Esophagus squamous epithelium (tissue), 4 donors: ENCODE results near the gene NMBR.

Source experiments
- POLR2A ChIP-seq, 4 donors: fragments of 450-650 bp; IDR thresholded peaks; one replicate each; pipeline ENCODE4 v1.6.1; 2017; ENCODE audit warnings: antibody characterized with exemption in 4 of 4, mild to moderate bottlenecking in 4 of 4, moderate library complexity in 3 of 4
- TF ChIP-seq, protein P1 (sequence below), 6 experiments: fragments of 450-650 bp in 4 of 6; fragments of 200-600 bp in 2 of 6; sonication (generic) in 2 of 6; IDR thresholded peaks; one replicate each; pipeline ENCODE4 v1.5.1; 2016 to 2019; ENCODE audit warnings: antibody characterized with exemption in 6 of 6, mild to moderate bottlenecking in 4 of 6, moderate library complexity in 4 of 6

DNA sequence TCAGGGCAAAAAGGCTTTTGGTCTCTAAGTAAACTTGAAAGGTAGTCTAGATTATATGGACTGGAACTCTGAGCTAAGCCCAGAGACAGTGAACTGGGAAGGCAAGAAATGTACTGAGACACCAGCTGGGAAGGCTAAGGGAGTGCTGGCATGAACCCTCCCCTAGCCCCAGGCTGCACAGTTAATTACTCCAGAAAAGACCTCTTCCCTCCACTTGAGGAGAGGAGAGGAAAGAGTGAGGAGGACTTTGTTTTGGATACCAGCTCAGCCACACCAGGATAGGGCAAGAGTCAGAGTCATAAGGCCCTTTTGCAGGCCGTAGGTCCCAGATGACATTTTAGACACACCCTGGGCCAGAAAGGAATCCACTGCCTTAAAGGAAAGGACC is 98.3 kb downstream of the NMBR start:
- TF ChIP-seq, protein P1, sequence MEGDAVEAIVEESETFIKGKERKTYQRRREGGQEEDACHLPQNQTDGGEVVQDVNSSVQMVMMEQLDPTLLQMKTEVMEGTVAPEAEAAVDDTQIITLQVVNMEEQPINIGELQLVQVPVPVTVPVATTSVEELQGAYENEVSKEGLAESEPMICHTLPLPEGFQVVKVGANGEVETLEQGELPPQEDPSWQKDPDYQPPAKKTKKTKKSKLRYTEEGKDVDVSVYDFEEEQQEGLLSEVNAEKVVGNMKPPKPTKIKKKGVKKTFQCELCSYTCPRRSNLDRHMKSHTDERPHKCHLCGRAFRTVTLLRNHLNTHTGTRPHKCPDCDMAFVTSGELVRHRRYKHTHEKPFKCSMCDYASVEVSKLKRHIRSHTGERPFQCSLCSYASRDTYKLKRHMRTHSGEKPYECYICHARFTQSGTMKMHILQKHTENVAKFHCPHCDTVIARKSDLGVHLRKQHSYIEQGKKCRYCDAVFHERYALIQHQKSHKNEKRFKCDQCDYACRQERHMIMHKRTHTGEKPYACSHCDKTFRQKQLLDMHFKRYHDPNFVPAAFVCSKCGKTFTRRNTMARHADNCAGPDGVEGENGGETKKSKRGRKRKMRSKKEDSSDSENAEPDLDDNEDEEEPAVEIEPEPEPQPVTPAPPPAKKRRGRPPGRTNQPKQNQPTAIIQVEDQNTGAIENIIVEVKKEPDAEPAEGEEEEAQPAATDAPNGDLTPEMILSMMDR (IDR thresholded peaks at IDR 0.05), result no peak
- no peak for TF ChIP-seq POLR2A (IDR thresholded peaks at IDR 0.05)
